ENCODE results near the gene HACD2. TPM values are rescaled to one million over a fixed set of nuclear protein-coding genes. Genes with fewer than 3 reads are reported as not detected.

Gene HACD2
- total and polyA plus RNA-seq, 2 donors (not counting 3 experiments of a cell fraction or from before 2014, with no cell fraction given), result 17.0 to 20.9 TPM

GRCh38 chr3:123571264-123571972, 13.4 kb downstream of the HACD2 start:
- Histone ChIP-seq H3K4me1 (ENCODE audit: control insufficient read depth, extremely low read depth, insufficient read depth, low read length) (no peaks in the 10 kb centered on the region), H3K9ac (replicated peaks; ENCODE audit: extremely low read depth, insufficient read depth, low read length) (no peak overlapping the region), H4K20me1 (replicated peaks; ENCODE audit: control insufficient read depth, extremely low read depth, insufficient read depth, low read length) (no peaks in the 10 kb centered on the region), H3K27me3 (ENCODE audit: control insufficient read depth in 2 of 2, insufficient read depth in 2 of 2, low read length in 2 of 2) (no peaks in the 10 kb centered on the region), H3K9me1 (replicated peaks; ENCODE audit: control insufficient read depth, extremely low read depth, insufficient read depth, low read length) (no peaks in the 10 kb centered on the region), H3K9me3 (replicated peaks; ENCODE audit: control insufficient read depth, insufficient read depth, low read length) (no peaks in the 10 kb centered on the region), H3K36me3 (ENCODE audit: control insufficient read depth in 2 of 2, extremely low read depth in 1 of 2, insufficient read depth in 2 of 2, low read length in 2 of 2) (peaks cover 0 to 2% of the 10 kb centered on the region in 2 experiments), H3K79me2 (ENCODE audit: control insufficient read depth, insufficient read depth, low read length) (no peaks in the 10 kb centered on the region), H2AFZ (ENCODE audit: low read depth, low read length) (no peak overlapping the region), H3K27ac (ENCODE audit: insufficient read depth, low read depth, low read length) (no peak overlapping the region), H3K4me2 (ENCODE audit: insufficient read depth, low read length) (no peak overlapping the region), H3K4me3 (replicated peaks in 1 of 3; ENCODE audit: insufficient read depth in 1 of 3, low read depth in 1 of 3, low read length in 3 of 3) (no peak overlapping the region)
- no peak for DNase-seq (ENCODE audit: low read depth, low spot score)
- FAIRE-seq, result no peak
- ChIA-PET POLR2A (no interaction called here), CTCF (interaction anchor here (0.6 to 2.3 kb wide), 3 partner anchors 11 to 71 kb away, joined by 3 to 13 read pairs (median 4); no protein-coding TSS in a partner anchor)
- dilution Hi-C loops (cut with MboI; ENCODE audit: extremely low pct_ligation_motif_present, low sequenced_read_pairs), result no loop called here
- no TSS peak for BruUV-seq (replicated peaks)
- TF ChIP-seq MAX (IDR thresholded peaks at IDR 0.05; ENCODE audit: insufficient read depth, insufficient read length) (no peak), MYC (IDR thresholded peaks at IDR 0.05; ENCODE audit: low read depth, low read length) (no peak), POLR2A (IDR thresholded peaks at IDR 0.05; ENCODE audit: low read depth, low read length) (no peak), EZH2 (IDR thresholded peaks at IDR 0.05; ENCODE audit: borderline replicate concordance, low read depth, low read length, severe bottlenecking) (no peak), CTCF (IDR thresholded peaks at IDR 0.05; ENCODE audit: extremely low read depth in 1 of 2, insufficient read depth in 1 of 2, low read depth in 1 of 2, low read length in 2 of 2) (no peak), JUN (IDR thresholded peaks at IDR 0.05; ENCODE audit: borderline replicate concordance, insufficient read depth, insufficient read length, low read depth) (no peak), GATA2 (IDR thresholded peaks at IDR 0.05; ENCODE audit: insufficient read depth, insufficient read length, low read depth, low read length) (no peak), POLR2AphosphoS5 (IDR thresholded peaks at IDR 0.05; ENCODE audit: insufficient read depth, low read depth, low read length) (no peak), FOS (IDR thresholded peaks at IDR 0.05; ENCODE audit: borderline replicate concordance, insufficient read depth, low read length) (no peak)
- intact Hi-C loops (cut with micrococcal nuclease), result no loop called here

Measured in endothelial cell of umbilical vein (primary cell).